Loucy (cell line): ENCODE results near the gene WWC1.

Experiments
- H2AFZ ChIP-seq: fragments of 200-600 bp; sonication (generic); 2 replicates; pipeline ENCODE4 v1.6.0; 2016; ENCODE audit warnings: antibody characterized with exemption, mild to moderate bottlenecking, low read length, moderate library complexity
- H3F3A ChIP-seq: fragments of 200-600 bp; 2 replicates; pipeline ENCODE4 v1.6.0; 2016; ENCODE audit warnings: antibody characterized with exemption, low read depth, mild to moderate bottlenecking
- H3K27me3 ChIP-seq: fragments of 200-600 bp; sonication (generic); 2 replicates; pipeline ENCODE4 v1.6.1; 2014; ENCODE audit warnings: low read length, mild to moderate bottlenecking; ENCODE audit not compliant: insufficient read depth, poor library complexity, severe bottlenecking
- H3K36me3 ChIP-seq: fragments of 200-600 bp; sonication (generic); 2 replicates; pipeline ENCODE4 v1.6.1; 2016; ENCODE audit warnings: low read length; ENCODE audit not compliant: insufficient read depth
- H3K4me1 ChIP-seq: fragments of 200-600 bp; sonication (generic); 2 replicates; pipeline ENCODE4 v1.5.1; 2014; ENCODE audit warnings: low read length, mild to moderate bottlenecking; ENCODE audit not compliant: insufficient read depth, poor library complexity, severe bottlenecking
- H3K4me2 ChIP-seq: fragments of 200-600 bp; sonication (generic); 2 replicates; pipeline ENCODE4 v1.6.0; 2014; ENCODE audit warnings: antibody characterized with exemption, low read length, low read depth, mild to moderate bottlenecking; ENCODE audit not compliant: poor library complexity, severe bottlenecking
- H3K4me3 ChIP-seq: fragments of 200-600 bp; sonication (generic); 2 replicates; pipeline ENCODE4 v1.5.1; 2014; ENCODE audit warnings: low read length, mild to moderate bottlenecking, mixed read lengths; ENCODE audit not compliant: poor library complexity, severe bottlenecking
- H3K79me2 ChIP-seq: fragments of 200-600 bp; sonication (generic); 2 replicates; pipeline ENCODE4 v1.6.1; 2014; ENCODE audit warnings: low read length; ENCODE audit not compliant: insufficient read depth
- H3K9ac ChIP-seq: fragments of 200-600 bp; sonication (generic); 2 replicates; pipeline ENCODE4 v1.6.0; 2014; ENCODE audit warnings: mild to moderate bottlenecking, low read depth, low read length, moderate library complexity; ENCODE audit not compliant: poor library complexity, severe bottlenecking
- H3K9me2 ChIP-seq: fragments of 200-600 bp; sonication (generic); replicated peaks from 2 replicates; pipeline ENCODE4 v1.6.1; 2016; ENCODE audit warnings: low read depth, low read length, mixed read lengths
- H3K9me3 ChIP-seq: fragments of 200-600 bp; sonication (generic); 2 replicates; pipeline ENCODE4 v1.6.1; 2014; ENCODE audit warnings: mild to moderate bottlenecking, antibody characterized with exemption, low read length, low read depth; ENCODE audit not compliant: insufficient read depth
- H4K20me1 ChIP-seq: fragments of 200-600 bp; sonication (generic); 2 replicates; pipeline ENCODE4 v1.6.0; 2014; ENCODE audit warnings: antibody characterized with exemption, low read length, mild to moderate bottlenecking; ENCODE audit not compliant: insufficient read depth, poor library complexity, severe bottlenecking
- CTCF ChIP-seq: fragments of 200-600 bp; sonication (generic); conservative IDR thresholded peaks from 2 replicates; pipeline ENCODE4 v1.5.1; 2014; ENCODE audit warnings: mild to moderate bottlenecking, antibody characterized with exemption, low read length
- EZH2phosphoT487 ChIP-seq: fragments of 200-600 bp; IDR thresholded peaks from 2 replicates; pipeline ENCODE4 v1.6.1; 2018; ENCODE audit warnings: antibody characterized with exemption, mild to moderate bottlenecking, moderate library complexity, borderline replicate concordance

Gene WWC1

GRCh38 chr5:168275940-168276339, 15.5 kb upstream of the WWC1 start:
- H4K20me1 ChIP-seq = no peaks in the 10 kb centered on the region
- H3K4me2 ChIP-seq = no peak overlapping the region
- H3K4me3 ChIP-seq = no peak overlapping the region
- TF ChIP-seq EZH2phosphoT487 = no peak
- no peak for TF ChIP-seq CTCF
- no peaks in the 10 kb centered on the region for H3K4me1 ChIP-seq
- H3F3A ChIP-seq = no peaks in the 10 kb centered on the region
- no peaks in the 10 kb centered on the region for H3K36me3 ChIP-seq
- H3K27me3 ChIP-seq = no peaks in the 10 kb centered on the region
- no peaks in the 10 kb centered on the region for H3K9me3 ChIP-seq
- no peaks in the 10 kb centered on the region for H3K9me2 ChIP-seq
- H3K9ac ChIP-seq = no peak overlapping the region
- no peaks in the 10 kb centered on the region for H3K79me2 ChIP-seq
- H2AFZ ChIP-seq = no peak overlapping the region

- no peak overlapping the region for H3K4me2 ChIP-seq
These were observed 9.3 kb upstream of the WWC1 start for GRCh38 chr5:168282120-168282519.

GRCh38 chr5:168284809-168285208, 6.6 kb upstream of the WWC1 start:
- Histone ChIP-seq H3K9ac (no peak overlapping the region), H3K9me3 (no peaks in the 10 kb centered on the region), H3K27me3 (no peaks in the 10 kb centered on the region), H2AFZ (no peak overlapping the region), H3K79me2 (no peaks in the 10 kb centered on the region), H3K9me2 (no peaks in the 10 kb centered on the region), H3K4me1 (no peaks in the 10 kb centered on the region), H3K4me2 (no peak overlapping the region), H4K20me1 (no peaks in the 10 kb centered on the region), H3K4me3 (no peak overlapping the region), H3K36me3 (no peaks in the 10 kb centered on the region), H3F3A (no peaks in the 10 kb centered on the region)
- TF ChIP-seq EZH2phosphoT487 = no peak
- no peak for TF ChIP-seq CTCF

More at GRCh38 chr5:168282120-168282519, 9.3 kb upstream of the WWC1 start:
- TF ChIP-seq EZH2phosphoT487 (no peak), CTCF (no peak)
- Histone ChIP-seq H3K27me3 (no peaks in the 10 kb centered on the region), H3K9ac (no peak overlapping the region), H3K9me2 (no peaks in the 10 kb centered on the region), H4K20me1 (no peaks in the 10 kb centered on the region), H3F3A (no peaks in the 10 kb centered on the region), H3K4me1 (no peaks in the 10 kb centered on the region), H3K9me3 (no peaks in the 10 kb centered on the region), H3K4me3 (no peak overlapping the region), H2AFZ (no peak overlapping the region), H3K36me3 (no peaks in the 10 kb centered on the region), H3K79me2 (no peaks in the 10 kb centered on the region)
